Naive thymus-derived CD4-positive, alpha-beta T cell (primary cell): ENCODE measurements around the gene CAMKK2. TPM values are rescaled to one million over a fixed set of nuclear protein-coding genes. Genes with fewer than 3 reads are reported as not detected.

ENCODE experiments used
- ATAC-seq: fragments of 150-1000 bp; cut with Tn5 transposase; 2 replicates; pipeline ENCODE4 v1.10.0; 2021; ENCODE audit warnings: mild to moderate bottlenecking, moderate library complexity
- CTCF ChIA-PET: fragments of 350-600 bp; sonication (Branson Sonifier 250); formaldehyde crosslinking; loops from one replicate; lab custom pipeline; 2021; ENCODE audit warnings: antibody characterized with exemption; lab: Charles Lee
- POLR2A ChIA-PET: fragments of 350-600 bp; sonication (Branson Sonifier 250); formaldehyde crosslinking; loops from one replicate; lab custom pipeline; 2021; ENCODE audit warnings: antibody characterized with exemption, inconsistent platforms; lab: Charles Lee
- DNase-seq, 9 donors: peaks; one replicate each; pipeline versions ENCODE4 v3.0.0 to v3.0.0-alpha.2; 2020 to 2022; ENCODE audit warnings: mixed read lengths in 1 of 9
- H3K27ac ChIP-seq: one replicate; pipeline ENCODE4 v1.7.0; 2013; ENCODE audit warnings: mild to moderate bottlenecking, low read depth, low read length, moderate library complexity
- H3K27me3 ChIP-seq, 2 donors: one replicate each; pipeline ENCODE4 v1.7.0; 2013; ENCODE audit warnings: low read length in 2 of 2, mild to moderate bottlenecking in 2 of 2, moderate library complexity in 2 of 2; ENCODE audit not compliant: control insufficient read depth in 2 of 2, insufficient read depth in 2 of 2
- H3K36me3 ChIP-seq, 3 experiments: 1 replicate in 2 of 3; 2 replicates in 1 of 3; pipeline ENCODE4 v1.7.0; 2013; ENCODE audit warnings: low read length in 3 of 3, mild to moderate bottlenecking in 3 of 3, moderate library complexity in 1 of 3; ENCODE audit not compliant: insufficient read depth in 3 of 3, control insufficient read depth in 2 of 3
- H3K4me1 ChIP-seq, 2 donors: one replicate each; pipeline ENCODE4 v1.7.0; 2013; ENCODE audit warnings: low read length in 2 of 2, mild to moderate bottlenecking in 2 of 2, moderate library complexity in 1 of 2; ENCODE audit not compliant: control insufficient read depth in 2 of 2, insufficient read depth in 2 of 2
- H3K4me3 ChIP-seq: 2 replicates; pipeline ENCODE4 v1.7.0; 2013; ENCODE audit warnings: mild to moderate bottlenecking, low read length
- H3K9me3 ChIP-seq, 3 experiments: 1 replicate in 2 of 3; 2 replicates in 1 of 3; pipeline ENCODE4 v1.7.0; 2013; ENCODE audit warnings: low read length in 3 of 3; ENCODE audit not compliant: control insufficient read depth in 2 of 3
- H3K27ac Mint-ChIP-seq, 9 donors: one replicate each; pipeline ENCODE4 v1.8.0; 2020 to 2022; ENCODE audit warnings: mixed read lengths in 9 of 9, mild to moderate bottlenecking in 8 of 9, moderate library complexity in 5 of 9, inconsistent platforms in 2 of 9
- H3K27me3 Mint-ChIP-seq, 5 donors: one replicate each; pipeline ENCODE4 v1.8.0; 2021 to 2022; ENCODE audit warnings: mixed read lengths in 5 of 5, mild to moderate bottlenecking in 1 of 5
- H3K36me3 Mint-ChIP-seq, 5 donors: one replicate each; pipeline ENCODE4 v1.8.0; 2020 to 2022; ENCODE audit warnings: mixed read lengths in 5 of 5, mild to moderate bottlenecking in 3 of 5, inconsistent platforms in 1 of 5
- H3K4me1 Mint-ChIP-seq, 7 donors: one replicate each; pipeline ENCODE4 v1.8.0; 2020 to 2022; ENCODE audit warnings: mixed read lengths in 7 of 7, mild to moderate bottlenecking in 3 of 7, inconsistent platforms in 1 of 7
- H3K4me3 Mint-ChIP-seq, 10 donors: one replicate each; pipeline ENCODE4 v1.8.0; 2020 to 2022; ENCODE audit warnings: mild to moderate bottlenecking in 10 of 10, mixed read lengths in 10 of 10, moderate library complexity in 6 of 10, inconsistent platforms in 2 of 10
- H3K9me3 Mint-ChIP-seq, 11 donors: one replicate each; pipeline ENCODE4 v1.8.0; 2020 to 2022; ENCODE audit warnings: mixed read lengths in 11 of 11, mild to moderate bottlenecking in 4 of 11, inconsistent platforms in 1 of 11, moderate library complexity in 1 of 11
- intact Hi-C, 2 donors: fragments of 100-400 bp; cut with micrococcal nuclease; formaldehyde crosslinking; loops; one replicate each; pipeline ENCODE4 v1.15.1; 2023
- polyA plus RNA-seq, 2 donors: library from polyadenylated mRNA; unstranded; fragments of 300-500 nt; fragmentation: Illumina TruSeq; gene quantifications; one replicate each; pipeline ENCODE4 v1.2.3, GENCODE V29; 2021
- total RNA-seq, 6 experiments: library from RNA in 5 of 6; stranded (reverse) in 5 of 6; gene quantifications; 1 replicate in 5 of 6; 2 replicates in 1 of 6; pipeline ENCODE4 v1.2.3 and lab custom pipeline; 2021 to 2026

The CAMKK2 gene
- total and polyA plus RNA-seq, 7 experiments from 2014 or later = 13.9 to 38.7 (median 15.5) TPM

DNA sequence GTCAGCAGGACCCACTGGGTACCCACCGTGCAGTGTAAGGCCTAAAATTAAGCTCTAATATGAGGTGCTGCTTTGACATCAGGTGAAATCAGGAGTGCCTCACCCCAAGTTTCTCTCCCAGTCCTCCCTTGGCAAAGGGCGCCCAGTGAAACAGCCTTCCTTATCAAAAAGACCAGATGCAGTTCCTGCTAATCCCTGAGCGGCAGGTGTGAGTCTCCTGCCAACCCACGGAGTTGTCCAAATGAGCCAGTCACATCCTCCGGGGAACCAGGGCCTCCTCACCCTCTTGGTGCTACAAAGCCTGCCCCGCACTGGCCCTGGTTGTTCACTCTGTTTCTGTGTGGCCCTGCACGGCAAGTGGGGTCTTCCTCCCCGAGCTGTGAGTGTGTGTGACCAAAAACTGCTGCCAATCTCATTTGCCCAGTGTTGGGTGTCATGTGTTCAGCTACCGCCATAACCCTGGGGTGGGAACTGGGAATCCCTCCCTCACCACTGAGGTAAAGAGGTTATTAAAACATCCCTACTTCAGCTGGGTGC is 106.8 kb downstream of the CAMKK2 start:
- peaks cover 0 to 13% (median 5%) of the 10 kb centered on the region in 5 donors for H3K36me3 Mint-ChIP-seq
- Histone ChIP-seq H3K27me3 (no peaks in the 10 kb centered on the region), H3K27ac (no peak overlapping the region), H3K4me1 (no peaks in the 10 kb centered on the region), H3K4me3 (no peak overlapping the region), H3K9me3 (no peaks in the 10 kb centered on the region), H3K36me3 (no peaks in the 10 kb centered on the region)
- ATAC-seq (no peak), DNase-seq (no peak)
- H3K4me3 Mint-ChIP-seq = no peak overlapping the region
- ChIA-PET POLR2A (no interaction called here), CTCF (no interaction called here)
- peaks cover 0 to 4% (median 0%) of the 10 kb centered on the region in 11 donors for H3K9me3 Mint-ChIP-seq
- peaks cover 0 to 4% (median 0%) of the 10 kb centered on the region in 7 donors for H3K4me1 Mint-ChIP-seq
- H3K27ac Mint-ChIP-seq = peak overlapping the region in 1 of 9 donors; percentile 6
- intact Hi-C loops = no loop called here
- H3K27me3 Mint-ChIP-seq = no peaks in the 10 kb centered on the region

DNA sequence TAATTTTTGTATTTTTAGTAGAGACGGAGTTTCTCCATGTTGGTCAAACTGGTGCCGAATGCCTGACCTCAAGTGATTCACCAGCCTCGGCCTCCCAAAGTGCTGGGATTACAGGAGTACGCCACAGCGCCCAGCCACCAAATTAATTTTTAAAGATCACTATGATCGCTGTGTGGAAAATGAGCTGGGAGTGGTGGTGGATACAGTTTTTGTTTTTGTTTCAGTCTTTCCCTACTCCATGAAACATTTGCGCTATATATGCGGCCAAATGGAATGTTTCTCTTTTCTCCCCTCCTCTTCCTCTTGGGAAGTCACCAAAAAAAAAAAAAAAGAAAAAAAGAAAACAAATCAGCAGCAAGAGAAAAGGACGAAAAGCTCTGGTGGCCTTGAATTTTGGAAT is 107.4 kb downstream of the CAMKK2 start:
- H3K36me3 Mint-ChIP-seq = peaks cover 0 to 13% (median 5%) of the 10 kb centered on the region in 5 donors
- Histone ChIP-seq H3K27me3 (no peaks in the 10 kb centered on the region), H3K4me3 (no peak overlapping the region), H3K36me3 (no peaks in the 10 kb centered on the region), H3K9me3 (no peaks in the 10 kb centered on the region), H3K27ac (no peak overlapping the region), H3K4me1 (no peaks in the 10 kb centered on the region)
- no peak overlapping the region for H3K27ac Mint-ChIP-seq
- H3K9me3 Mint-ChIP-seq = peaks cover 0 to 4% (median 0%) of the 10 kb centered on the region in 11 donors
- no peaks in the 10 kb centered on the region for H3K27me3 Mint-ChIP-seq
- intact Hi-C loops = no loop called here
- peaks cover 0 to 4% (median 0%) of the 10 kb centered on the region in 7 donors for H3K4me1 Mint-ChIP-seq
- H3K4me3 Mint-ChIP-seq = no peak overlapping the region
- CTCF ChIA-PET = interaction anchor here (0.6 kb wide), 1 partner anchor 1452 kb away, joined by 7 read pairs; no protein-coding TSS in a partner anchor
- DNase-seq (no peak), ATAC-seq (no peak)
- POLR2A ChIA-PET = no interaction called here

DNA sequence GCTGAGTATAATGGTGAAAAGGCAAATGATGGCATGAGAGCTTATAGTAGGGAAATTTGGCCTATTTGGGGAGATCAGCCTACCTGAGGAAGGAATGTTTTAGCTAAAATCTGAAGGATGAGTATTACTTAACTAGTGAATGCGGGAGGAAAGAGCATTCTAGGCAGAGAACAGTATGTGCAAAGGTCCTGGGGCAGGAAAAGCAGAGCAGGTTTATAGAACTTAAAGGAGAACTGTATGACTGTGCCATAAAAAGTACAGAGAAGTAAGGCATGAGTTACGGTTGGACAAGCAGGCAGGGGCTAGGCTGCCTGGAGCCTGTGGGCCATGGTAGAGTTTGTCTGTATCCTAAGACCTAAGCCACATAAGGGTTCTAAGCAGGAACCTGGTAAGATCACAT is 108.3 kb downstream of the CAMKK2 start:
- H3K4me1 ChIP-seq = no peaks in the 10 kb centered on the region
- no peak overlapping the region for H3K4me3 ChIP-seq
- ATAC-seq (no peak), DNase-seq (no peak)
- Mint-ChIP-seq H3K4me3 (no peak overlapping the region), H3K27ac (no peak overlapping the region), H3K27me3 (no peaks in the 10 kb centered on the region), H3K36me3 (peaks cover 0 to 13% (median 5%) of the 10 kb centered on the region in 5 donors), H3K4me1 (peaks cover 0 to 4% (median 0%) of the 10 kb centered on the region in 7 donors), H3K9me3 (peaks cover 0 to 4% (median 0%) of the 10 kb centered on the region in 11 donors)
- CTCF ChIA-PET = no interaction called here
- intact Hi-C loops = no loop called here
- no peaks in the 10 kb centered on the region for H3K9me3 ChIP-seq
- no peaks in the 10 kb centered on the region for H3K27me3 ChIP-seq
- no peaks in the 10 kb centered on the region for H3K36me3 ChIP-seq
- POLR2A ChIA-PET = interaction anchor here (0.9 kb wide), 1 partner anchor 23 kb away, joined by 3 read pairs; no protein-coding TSS in a partner anchor
- no peak overlapping the region for H3K27ac ChIP-seq

Other genes starting within 250 kb of the CAMKK2 start
- gene P2RX7, start 163.8 kb downstream of the CAMKK2 start, total RNA-seq = 10 to 100 TPM in 1 of 5 experiments, 1 to 10 TPM in 4; 4.1 to 14.7 (median 6.3) TPM
- 1 to 10 TPM; 2.0 to 5.1 TPM for gene P2RX7, start 163.8 kb downstream of the CAMKK2 start, polyA plus RNA-seq
- gene P2RX4, start 86.6 kb downstream of the CAMKK2 start, total RNA-seq = 10 to 100 TPM; 34.1 to 56.9 (median 40.5) TPM
- gene P2RX4, start 86.6 kb downstream of the CAMKK2 start, polyA plus RNA-seq = 10 to 100 TPM; 42.0 to 42.9 TPM
- gene ANAPC5, start 55.7 kb upstream of the CAMKK2 start, total RNA-seq = 100 to 1,000 TPM; 114 to 148 (median 141) TPM
- gene ANAPC5, start 55.7 kb upstream of the CAMKK2 start, polyA plus RNA-seq = 100 to 1,000 TPM in 1 of 2 donors, 10 to 100 TPM in 1; 88.1 to 172 TPM
- 10 to 100 TPM; 61.1 to 98.4 (median 81.7) TPM for gene RNF34, start 103.4 kb upstream of the CAMKK2 start, total RNA-seq
- 10 to 100 TPM; 42.5 to 74.4 TPM for gene RNF34, start 103.4 kb upstream of the CAMKK2 start, polyA plus RNA-seq